Hematopoietic multipotent progenitor cell treated with erythropoietin and hydrocortisone succinate and interleukin-3 and kit ligand, for 6 days (in vitro differentiated cells): ENCODE measurements around the gene KIRREL3.

ENCODE experiments used
- DNase-seq: peaks from one replicate; pipeline ENCODE4 v3.0.0-alpha.2; 2015

KIRREL3 gene

DNA sequence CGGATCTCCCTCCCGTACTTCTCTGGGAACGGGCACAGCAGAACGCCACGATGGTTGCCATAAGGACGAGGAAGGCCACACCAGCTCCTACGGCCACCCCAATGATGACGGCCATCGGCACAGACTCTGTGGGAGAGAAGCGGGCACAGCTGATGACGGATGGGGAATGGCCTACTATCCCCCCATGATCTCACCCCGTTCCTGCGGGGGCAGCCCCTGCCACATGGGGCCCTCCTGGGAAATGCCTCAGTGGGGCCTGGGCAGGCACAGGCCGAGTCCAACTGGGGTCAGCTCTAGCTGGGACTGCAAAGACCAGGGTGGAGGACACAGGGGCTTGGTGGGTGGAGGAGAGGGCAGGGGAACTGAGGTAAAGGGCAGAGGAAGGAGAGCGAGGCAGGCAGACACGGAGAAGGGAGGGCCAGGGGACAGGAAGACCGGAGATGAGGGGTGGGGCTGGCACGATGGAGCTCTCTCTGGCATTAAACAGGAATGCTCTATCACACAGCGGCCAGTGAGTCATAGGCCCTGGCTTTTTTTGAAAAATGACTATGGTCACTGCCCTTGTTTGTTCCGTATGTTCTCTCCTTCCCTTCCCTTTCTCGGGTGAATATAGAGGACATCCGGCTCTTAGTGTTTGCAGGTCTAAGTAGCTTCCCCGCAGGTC, 569.0 kb downstream of the KIRREL3 start:
- DNase-seq = no peak

DNA sequence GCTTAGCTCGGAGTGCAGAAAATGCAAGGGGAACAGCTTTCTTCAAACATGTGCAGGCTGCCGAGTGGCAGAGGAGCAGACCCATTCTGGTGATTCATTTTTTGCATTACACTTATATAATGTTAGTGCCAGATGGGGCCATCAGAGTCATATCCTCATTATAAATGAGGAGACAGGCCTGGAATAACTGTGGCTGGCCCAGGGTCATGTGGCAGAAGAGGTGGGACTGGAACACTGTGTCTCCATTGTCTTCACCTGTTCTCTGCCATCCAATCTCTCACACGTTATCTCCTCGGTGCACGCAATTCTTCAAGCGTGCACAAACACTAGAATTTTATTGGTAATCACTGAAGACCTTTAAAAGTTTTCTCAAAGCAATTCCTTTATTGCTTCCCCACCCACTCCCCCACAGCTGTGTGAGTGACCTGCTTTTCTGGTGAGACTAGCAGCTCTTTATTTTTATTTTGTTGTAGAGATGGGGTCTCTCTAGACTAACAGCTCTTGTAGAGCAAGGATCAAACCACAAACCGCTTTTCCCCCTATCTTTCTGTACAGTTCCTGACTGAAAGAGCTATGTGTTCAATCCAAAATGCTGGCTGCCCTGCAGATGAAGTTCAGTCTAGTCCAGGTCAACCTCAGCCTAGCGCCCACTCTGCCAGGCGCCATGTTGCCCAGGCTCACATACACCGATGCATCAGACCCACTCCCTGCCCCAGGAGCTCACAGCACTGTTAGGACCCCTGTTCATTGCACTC, 569.8 kb downstream of the KIRREL3 start:
- peak; percentile 51 for DNase-seq

DNA sequence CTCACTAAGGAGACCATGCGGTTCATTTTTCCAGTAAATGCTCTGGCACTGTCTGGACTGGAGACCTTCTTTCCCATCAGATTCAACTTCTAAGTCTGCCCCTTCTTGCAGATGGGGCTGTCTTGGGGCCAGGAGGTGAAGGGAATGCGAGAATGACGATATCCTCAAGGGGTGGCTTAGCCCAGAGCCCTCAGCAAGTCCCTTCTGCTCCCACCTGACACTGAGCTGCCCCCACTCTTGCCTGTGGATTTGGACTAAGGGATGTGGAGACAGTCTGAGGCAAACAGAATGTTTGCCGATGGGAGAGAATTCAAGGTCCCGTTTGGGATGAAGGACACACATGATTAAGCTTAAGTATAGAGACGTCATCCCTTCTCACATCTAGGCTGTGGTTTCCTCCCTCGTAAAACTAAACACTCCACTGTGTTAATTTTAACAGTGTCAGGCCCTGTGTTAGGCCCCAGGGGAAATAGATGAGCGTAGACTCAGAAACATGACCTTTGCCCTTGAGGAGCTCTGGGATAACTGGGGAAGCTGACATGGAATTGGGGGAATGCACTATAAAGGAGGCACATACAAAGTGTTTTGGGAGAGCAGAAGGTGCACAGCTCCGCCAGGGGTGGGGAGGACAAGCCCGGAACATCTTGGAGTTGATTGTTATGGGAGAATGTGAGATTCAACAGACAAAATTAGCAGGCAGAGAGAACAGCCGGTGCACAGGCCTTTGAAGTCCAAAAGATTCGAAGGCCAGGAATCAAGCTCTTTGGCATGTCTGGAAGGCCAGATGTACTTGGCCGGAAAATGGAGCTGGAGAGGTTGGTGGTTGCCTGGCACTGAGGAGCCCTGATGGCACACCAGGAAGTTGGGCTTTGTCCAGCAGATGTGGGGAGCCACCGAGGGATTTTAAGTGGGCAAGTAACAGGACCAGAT, 573.5 kb downstream of the KIRREL3 start:
- DNase-seq = no peak

DNA sequence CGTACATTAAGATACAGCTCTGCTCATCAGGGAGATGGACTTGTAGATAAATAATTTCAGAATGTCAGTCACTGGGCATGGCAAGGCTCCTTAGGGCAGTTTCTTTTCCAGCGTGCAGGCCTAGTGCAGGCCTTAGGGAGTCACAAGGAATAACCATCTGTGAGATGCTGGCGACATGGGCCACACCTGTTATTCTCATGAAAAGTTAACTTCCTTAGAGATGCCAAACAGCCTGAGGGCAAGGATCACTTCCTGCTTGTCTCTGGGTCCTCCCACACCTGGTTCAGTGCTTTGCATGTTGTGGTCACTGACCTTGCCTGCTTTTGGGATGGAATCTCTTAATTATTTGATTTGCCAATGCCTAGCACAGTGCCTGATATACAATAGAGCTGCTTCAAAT, 574.5 kb downstream of the KIRREL3 start:
- no peak for DNase-seq

DNA sequence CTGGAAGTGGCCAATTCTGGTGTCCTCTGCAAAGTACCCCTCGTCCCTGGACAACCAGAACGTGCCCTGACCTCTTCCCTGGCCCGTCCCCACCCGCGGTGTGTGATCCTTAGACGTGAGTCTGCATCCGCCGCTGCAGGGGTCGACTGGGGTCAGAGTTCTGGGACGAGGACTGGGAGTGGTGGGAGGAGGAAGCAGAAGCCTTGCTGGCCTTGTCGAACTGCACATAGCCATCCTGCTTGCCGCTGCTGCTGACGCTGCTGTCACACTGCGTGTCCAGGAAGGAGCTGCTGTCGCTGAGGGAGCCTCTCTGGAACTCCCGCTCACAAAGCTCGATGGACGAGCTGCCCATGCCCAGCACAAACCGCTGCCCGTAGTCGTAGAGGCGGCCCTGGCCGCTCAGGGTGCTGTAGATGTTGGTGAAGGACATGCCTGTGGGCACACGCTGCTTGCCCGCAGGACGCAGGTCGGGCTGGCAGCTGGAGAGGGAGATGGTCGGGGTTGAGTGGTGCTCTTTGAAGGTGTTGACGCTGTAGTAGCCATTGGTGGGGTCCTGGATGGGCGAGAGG, 576.0 kb downstream of the KIRREL3 start:
- no peak for DNase-seq

DNA sequence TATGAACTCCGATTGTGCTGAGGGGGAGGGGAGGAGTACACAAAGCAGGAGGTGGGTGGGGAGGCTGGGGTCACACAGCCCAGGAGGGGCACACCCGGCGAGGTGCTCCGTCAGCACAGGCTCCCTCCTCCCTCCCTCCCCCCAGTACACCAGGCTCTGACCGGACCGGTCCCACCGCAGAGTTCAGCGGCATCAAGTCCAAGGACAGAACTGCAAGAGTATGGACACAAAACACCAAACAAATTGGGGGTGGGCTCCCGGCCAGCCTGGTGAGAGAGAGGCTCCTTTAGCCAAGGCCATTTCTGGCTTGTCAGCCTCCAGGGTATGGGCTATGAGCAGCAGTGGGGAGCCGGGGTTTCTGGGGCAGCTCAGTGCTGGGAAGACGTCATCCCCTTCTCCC, 576.8 kb downstream of the KIRREL3 start:
- no peak for DNase-seq

DNA sequence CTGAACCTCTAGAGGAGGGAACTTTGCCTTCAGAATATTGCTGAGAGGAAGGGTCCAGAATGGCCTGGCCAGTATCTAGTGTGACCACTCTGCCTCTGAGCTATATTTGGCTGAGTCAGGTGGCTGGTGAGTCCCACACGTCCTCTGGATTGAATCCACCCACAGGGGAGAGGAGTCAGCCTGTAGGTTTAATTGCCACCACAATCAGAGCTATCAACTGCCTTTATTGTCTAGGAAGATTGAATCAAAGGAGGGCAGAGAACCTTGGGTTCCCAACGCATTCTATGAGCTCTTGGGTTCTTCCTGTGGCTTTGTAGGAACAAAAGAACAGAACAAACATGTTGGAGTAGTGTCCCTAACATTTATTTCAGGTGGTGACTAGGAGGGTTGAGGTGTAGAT, 577.4 kb downstream of the KIRREL3 start:
- no peak for DNase-seq

DNA sequence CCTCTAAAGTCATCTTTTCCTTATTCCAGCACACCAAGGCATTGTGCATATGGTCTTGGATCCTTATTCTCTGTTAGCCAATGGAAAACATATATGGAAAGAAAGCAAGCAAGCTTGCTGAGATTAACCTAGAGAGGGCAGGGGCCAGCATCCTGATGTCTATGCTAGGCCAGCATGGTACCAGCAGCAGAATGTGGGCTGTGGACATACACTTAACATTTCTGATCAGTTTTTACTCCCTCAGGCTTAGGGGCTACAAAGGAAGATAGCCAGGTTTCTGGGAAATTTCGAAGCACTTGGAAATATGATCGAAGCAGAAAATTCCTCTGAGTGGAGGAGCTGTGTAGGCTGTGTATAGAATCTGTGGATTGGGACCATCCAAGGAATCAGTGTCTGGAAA, 578.1 kb downstream of the KIRREL3 start:
- no peak for DNase-seq

DNA sequence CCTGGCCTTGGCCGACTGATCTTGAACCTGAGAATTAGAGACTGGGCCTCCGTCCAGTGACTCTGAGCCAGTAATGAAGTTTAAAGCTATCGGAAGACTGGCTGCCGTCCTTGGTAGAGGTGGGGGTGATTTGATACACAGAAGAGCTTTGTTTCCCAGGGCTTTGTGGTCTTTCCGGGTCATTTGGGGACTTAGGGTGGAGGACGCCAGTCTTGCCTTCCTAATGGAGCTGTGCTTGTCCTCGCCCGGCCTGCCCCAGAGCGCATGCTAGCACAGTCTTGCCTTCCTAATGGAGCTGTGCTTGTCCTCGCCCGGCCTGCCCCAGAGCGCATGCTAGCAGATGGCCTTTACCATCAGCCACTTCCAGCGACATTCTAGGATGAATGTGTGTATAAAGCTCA, 579.3 kb downstream of the KIRREL3 start:
- DNase-seq = no peak

DNA sequence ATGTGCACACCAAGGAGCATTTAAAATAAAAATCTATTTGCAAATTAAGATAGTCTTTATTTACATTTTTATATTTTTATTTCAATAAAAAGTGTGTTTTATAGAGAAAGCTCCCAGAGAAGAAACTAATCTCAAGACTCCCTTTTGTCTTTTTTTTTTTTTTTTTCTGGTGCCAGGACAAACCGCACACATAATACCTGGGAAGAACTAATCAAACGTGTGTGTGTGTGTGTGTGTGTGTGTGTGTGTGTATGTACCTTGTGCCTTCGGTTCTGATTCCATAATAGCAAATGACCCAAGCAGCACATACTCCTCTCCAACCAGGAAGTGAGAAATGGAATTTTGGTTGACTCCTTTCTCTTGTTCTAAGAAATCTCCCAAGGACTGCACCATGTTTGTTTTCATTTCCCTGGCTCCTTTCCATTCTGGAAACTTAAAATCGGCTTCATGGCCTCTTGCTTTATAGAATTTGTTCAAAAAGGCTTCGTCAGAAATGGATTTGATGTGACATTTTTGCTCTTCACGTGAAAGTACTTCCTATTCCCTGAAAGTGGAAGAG, 579.8 kb downstream of the KIRREL3 start:
- no peak for DNase-seq

DNA sequence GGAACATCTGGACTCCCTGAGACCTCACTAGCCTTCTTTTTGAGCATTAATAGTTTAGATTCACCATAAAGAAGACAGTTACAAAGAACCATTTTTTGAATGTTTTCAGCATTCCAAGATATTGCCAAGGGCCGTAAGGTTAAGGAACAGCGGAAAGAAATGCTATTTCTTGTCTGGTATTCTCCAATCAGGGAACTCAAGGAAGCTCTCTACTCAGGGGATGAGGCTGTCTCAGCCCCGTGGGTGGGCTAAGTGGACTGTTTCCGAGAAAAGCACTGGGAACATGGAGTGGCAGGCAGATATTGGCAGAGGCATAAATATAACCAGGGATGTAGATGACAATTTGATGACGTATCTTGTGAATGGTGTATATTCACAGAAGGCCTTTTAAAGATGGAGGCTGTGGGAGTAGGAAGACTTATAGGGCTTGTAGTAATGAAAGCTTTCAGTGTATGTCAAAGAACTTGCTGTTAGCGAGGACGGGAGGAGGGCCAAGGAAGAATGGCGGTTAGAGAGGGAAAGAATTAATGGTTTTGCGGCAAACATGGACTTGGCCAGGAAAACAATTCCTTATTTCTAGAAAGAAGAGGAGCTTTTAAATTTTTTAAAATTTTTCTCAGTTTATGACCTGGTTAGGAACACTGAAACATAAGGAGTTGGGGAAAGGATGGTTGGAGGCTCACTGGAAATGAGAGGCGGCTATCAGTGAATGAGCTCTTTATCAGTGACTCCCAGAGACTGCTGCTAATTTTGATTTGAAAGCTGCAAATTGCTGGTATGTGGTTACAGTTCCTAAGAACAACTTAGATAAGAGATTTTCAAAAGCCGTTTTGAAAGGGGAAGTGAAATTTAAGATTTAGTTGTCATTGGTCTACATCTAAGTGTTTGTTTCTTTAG, 580.5 kb downstream of the KIRREL3 start:
- DNase-seq = peak; percentile 95

DNA sequence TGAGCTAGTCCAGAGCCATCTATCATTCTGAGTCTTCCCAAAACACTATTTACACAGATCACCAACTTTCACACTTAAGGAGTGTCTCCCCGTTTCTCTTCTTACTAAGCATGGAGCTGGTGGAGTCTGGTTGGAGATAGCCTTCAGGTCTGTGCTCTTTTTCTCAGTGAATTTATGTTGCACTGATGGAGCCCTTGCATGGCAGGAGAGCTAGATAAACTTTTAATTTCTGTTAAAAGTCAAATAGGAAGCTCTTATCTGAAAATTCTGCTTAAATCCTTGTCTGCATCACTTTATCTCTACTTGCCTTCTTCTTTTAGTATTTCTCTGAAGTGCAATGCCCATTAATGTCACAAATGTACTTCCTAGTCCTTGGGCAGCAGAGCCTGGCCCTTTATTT, 581.7 kb downstream of the KIRREL3 start:
- DNase-seq = no peak

DNA sequence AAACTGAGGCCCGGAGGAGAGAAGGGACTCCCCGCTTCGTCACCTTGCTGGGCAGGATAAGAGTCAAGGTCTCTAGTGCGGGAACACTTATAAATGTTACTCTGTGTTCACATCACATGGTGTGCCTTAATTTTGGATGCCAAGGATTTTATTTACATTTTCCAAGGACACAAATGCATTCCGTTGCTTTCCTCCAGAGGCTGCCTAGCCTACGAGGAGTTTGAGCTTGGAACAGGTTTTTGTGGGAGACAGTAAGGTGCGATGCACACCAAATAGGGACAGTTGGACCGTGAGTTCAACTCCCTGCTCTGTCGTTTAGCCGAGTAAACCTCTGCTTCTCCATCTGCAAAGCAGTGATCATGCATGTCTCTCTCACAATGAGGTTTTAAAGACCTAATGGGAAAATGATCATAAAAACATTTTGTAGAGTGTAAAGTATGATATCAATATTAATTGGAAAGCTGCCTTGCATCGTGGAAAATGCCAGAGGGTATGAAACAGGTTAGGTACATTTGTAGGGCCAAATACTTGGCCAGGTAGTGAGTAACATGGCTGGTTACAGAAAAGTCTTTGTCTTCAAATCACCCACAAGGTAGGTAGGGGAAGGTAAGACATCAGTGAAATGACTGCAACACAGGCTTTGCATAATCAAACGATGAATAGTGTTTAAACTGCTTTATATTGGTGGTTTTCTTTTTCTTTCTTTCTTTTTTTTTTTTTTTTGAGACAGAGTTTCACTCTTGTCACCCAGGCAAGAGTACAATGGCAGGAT, 583.3 kb downstream of the KIRREL3 start:
- DNase-seq = no peak

DNA sequence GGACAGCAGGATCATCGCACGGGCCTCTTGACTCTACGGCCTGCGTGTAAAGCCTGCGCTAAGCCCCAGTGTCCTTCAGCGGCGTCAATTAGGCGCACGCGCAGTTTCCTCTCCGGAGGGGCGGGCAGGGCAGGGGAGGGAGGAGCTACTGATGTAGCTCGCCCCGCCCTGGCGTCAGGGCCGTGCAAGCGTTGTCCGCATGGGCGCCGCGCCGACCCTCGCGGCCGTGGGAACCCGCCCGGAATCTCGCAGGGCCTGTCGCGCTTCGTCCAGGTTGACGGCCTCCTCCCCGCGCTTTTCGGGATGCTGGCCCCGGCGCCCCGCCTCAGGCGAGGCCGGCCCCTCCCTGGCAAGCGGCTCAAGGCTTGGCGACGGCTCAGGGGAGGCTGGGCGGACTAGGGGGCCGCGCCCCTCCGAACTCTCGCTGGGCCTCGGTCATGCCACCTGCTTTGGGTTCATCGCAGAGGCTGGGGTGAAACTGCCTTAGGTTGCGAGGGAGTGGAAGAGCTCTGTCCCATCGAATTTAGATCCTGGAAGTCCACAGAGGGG, 584.0 kb downstream of the KIRREL3 start:
- DNase-seq = peak; percentile 80

DNA sequence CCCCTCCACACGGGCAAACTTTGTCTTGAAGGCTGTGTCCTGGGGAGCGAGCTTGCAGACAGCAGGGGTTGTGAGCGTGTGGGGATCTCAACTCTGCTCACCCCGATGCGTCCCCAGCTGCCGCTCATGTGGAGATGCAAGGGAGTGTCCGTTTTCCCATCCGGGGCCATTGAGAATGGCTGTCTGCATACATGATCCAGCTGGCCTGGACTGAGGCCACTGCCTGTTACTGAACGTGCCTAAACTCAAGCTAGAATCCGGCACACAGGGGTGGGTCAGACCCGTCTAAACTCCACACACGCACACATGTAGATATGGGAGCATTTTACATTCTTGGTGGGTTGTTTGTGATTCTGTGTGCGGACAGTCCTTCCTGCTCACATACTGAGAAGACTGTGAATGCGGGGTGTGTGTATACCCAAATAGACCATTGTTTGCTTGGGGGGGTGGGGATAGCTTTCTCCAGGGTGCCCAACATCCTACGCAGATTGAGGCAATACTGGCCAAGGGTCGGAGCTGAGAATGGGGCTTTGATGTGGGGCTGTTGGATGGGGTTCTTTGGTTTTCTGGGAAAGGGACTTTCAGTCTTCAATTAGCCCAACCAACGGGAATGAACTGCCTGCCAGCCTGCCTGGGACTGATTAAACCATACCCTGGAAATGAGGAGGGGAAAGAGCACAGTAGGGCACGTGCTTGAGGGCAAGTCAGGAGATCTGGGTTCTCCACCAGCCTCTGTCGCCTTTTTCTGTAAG, 584.7 kb downstream of the KIRREL3 start:
- no peak for DNase-seq

DNA sequence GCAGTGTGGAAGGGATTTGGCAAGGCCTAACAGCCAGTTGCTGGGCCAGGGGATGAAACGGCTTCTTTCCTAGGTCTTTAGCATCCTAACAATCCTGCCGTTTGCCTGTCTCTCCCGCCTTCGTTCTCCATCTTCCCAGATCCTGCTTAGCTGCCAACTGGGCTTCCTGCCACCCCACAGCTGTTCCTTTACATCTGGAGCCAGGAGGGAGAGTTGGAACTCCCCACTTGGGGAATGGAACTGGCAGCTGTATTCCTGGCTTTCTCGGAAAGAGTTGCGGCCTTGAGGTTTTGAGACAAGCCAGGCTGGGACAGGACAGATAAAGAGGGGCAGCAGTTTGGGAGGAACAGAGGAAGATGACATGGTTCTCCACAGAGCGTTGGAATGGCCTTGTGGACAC, 585.4 kb downstream of the KIRREL3 start:
- no peak for DNase-seq

DNA sequence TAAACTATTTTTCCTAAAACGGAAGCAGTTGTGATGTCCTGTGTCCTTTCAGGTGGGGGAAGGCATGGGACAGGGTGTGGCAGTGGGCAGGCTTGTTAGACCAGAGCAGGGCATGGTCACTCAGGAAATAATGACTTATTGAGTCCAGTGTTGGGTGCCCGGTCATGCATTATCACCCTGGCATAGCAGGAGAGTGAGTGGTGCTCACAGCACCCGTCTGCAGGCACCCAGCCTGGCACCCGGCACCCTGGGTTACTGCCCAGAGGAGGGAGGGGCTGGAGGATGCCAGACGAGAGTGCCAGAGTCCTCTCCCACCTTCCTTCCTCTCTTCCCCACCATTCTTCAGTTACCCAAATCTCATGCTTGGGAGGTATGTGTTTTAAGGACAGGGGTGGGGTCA, 586.0 kb downstream of the KIRREL3 start:
- DNase-seq = no peak

DNA sequence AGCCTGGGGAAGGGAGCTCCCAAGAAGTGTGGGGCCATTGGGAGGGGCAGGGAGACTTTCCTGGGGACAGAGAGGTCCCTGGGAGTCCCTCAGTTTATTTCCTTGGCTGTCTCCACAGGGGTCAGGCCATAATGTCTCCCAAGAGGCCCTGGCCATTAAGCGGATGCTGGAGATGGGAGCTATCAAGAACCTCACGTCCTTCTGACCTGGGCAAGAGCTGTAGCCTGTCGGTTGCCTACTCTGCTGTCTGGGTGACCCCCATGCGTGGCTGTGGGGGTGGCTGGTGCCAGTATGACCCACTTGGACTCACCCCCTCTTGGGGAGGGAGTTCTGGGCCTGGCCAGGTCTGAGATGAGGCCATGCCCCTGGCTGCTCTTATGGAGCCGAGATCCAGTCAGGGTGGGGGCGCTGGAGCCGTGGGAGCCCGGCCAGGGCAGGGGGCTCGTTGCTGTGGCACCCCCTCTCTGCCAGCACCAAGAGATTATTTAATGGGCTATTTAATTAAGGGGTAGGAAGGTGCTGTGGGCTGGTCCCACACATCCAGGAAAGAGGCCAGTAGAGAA, 586.6 kb downstream of the KIRREL3 start:
- no peak for DNase-seq

DNA sequence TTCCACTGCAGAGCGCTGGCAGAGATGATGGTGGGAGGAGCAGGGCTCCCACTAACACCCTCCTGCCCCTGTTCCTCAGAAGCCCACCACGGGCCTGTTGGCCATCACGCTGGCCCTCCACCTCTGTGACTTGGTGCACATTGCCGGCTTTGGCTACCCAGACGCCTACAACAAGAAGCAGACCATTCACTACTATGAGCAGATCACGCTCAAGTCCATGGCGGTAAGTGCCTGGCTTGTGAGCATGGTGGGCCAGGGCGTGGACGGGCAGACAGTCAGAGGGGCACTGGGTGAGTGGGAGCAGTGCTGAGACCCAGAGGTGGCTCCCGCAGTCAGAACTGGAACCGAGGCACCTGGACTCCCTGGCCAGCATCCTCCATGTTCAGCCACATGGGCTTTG, 587.1 kb downstream of the KIRREL3 start:
- DNase-seq = no peak

DNA sequence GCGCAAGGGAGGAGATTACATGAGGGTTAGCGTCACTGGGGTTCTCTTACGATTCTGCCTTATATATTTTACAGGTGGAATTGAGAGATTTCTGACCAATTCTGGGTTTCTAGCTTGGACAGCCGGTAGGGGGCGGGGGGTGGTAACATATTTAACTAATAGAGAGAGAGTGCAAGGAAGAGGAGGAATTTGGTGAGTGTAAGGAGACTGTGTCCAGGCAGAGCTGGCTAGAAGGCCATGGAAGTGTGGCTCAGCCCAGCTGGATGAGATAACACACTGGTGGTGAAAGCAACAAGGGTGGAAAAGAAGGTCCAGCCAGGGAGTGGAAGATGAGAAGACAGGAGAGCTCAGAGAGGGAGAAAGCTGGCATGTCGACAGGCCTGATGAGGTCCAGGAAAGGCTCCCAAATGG, 588.6 kb downstream of the KIRREL3 start:
- no peak for DNase-seq
